Stimulated activated effector memory CD8-positive, alpha-beta T cell treated with anti-CD3 and anti-CD28 coated beads, Interleukin-12 subunit alpha, Interleukin-12 subunit beta, amount 100 ng/mL, for 72 hours (primary cell): Measurements from ENCODE around the gene CARD9.

Experiments
- ATAC-seq: fragments of 150-1000 bp; cut with Tn5 transposase; 2 replicates; pipeline ENCODE4 v1.10.0; 2021
- DNase-seq, 2 donors: peaks; one replicate each; pipeline ENCODE4 v3.0.0; 2021 to 2022; ENCODE audit warnings: low spot score in 2 of 2
- H3K27ac Mint-ChIP-seq: one replicate; pipeline ENCODE4 v1.8.0; 2022; ENCODE audit warnings: mild to moderate bottlenecking, mixed read lengths
- H3K36me3 Mint-ChIP-seq: one replicate; pipeline ENCODE4 v1.8.0; 2022; ENCODE audit warnings: mild to moderate bottlenecking, mixed read lengths
- H3K4me1 Mint-ChIP-seq: one replicate; pipeline ENCODE4 v1.8.0; 2022; ENCODE audit warnings: mixed read lengths
- H3K4me3 Mint-ChIP-seq: one replicate; pipeline ENCODE4 v1.8.0; 2022; ENCODE audit warnings: mild to moderate bottlenecking, mixed read lengths
- H3K9me3 Mint-ChIP-seq: one replicate; pipeline ENCODE4 v1.8.0; 2022; ENCODE audit warnings: mixed read lengths

Gene CARD9

DNA sequence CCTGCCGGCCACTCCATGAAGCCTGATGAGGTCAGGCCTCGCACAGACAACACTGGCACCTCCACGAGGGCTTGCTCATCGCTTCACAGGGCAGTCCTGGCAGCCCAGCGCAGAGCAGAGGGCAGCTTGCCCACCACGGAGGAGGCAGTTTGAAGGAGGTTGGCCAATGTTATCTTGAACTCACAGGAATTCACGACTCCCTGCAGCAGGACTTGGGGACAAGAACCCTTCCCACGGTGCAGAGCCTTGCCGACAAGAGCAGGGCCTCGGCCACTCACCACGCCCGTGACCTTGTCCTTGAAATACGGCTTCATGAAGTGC lies 21.5 kb upstream of the CARD9 start:
- no peak for DNase-seq
- Mint-ChIP-seq H3K9me3 (no peaks in the 10 kb centered on the region), H3K4me3 (no peak overlapping the region), H3K4me1 (peaks cover 22% of the 10 kb centered on the region), H3K27ac (no peak overlapping the region), H3K36me3 (peaks cover 88% of the 10 kb centered on the region)
- ATAC-seq = no peak

DNA sequence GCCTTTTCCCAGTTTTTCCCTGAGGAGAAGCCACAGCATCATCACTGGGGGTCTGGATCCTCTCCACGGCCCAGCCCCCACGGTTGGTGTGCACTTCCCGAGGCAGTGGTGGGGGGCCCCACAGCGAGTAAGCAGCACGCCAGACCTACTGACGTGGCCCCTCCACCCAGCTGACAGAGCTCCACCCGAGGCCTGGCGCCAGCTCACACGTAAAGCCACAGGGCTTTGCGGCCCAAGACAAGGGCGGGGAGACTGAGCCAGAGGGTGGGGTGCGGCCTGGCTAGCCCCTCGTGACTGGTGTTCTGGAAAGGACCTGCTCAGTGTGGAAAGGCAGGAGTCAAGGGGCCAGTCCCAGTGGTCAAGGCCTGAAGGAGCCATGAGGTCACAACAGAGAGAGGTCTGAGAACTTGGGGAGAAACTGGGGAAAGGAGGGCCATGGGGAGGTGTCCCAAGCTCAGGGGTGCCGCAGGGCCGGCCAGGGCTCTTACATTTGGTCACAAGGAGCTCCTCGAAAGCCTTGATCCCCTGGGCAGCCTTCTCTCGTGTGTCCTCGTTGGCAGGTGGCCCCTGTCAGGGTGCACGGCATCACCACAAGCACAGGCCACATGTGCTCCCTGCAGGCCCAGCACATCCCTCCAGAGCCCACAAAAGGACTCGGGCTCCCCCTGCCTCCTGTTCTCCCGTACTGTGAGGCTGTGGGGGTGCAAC lies 21.0 kb upstream of the CARD9 start:
- ATAC-seq = no peak
- Mint-ChIP-seq H3K36me3 (peaks cover 93% of the 10 kb centered on the region), H3K4me1 (peaks cover 22% of the 10 kb centered on the region), H3K9me3 (no peaks in the 10 kb centered on the region), H3K4me3 (no peak overlapping the region), H3K27ac (no peak overlapping the region)
- DNase-seq = no peak

DNA sequence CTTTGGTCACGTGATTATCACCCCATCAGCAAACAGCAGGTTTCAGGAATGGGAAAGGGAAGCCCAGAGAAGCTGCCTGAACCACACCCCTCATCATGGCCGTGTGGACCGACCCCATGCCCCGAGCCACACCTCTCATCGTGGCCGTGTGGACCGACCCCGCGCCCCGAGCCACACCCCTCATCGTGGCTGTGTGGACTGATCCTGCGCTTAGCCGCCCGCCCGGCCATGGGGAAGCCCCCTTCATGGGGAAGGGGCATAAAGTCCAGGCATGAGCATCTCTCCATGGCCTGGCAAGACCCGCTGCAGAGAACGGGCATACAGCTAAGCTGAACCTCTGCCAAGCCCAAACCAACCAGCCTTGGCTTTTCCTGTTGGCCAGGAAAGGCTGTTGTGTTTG lies 20.1 kb upstream of the CARD9 start:
- H3K4me3 Mint-ChIP-seq = no peak overlapping the region
- DNase-seq (no peak), ATAC-seq (no peak)
- H3K27ac Mint-ChIP-seq = no peak overlapping the region
- no peaks in the 10 kb centered on the region for H3K9me3 Mint-ChIP-seq
- H3K36me3 Mint-ChIP-seq = peaks cover 93% of the 10 kb centered on the region
- peaks cover 13% of the 10 kb centered on the region for H3K4me1 Mint-ChIP-seq

DNA sequence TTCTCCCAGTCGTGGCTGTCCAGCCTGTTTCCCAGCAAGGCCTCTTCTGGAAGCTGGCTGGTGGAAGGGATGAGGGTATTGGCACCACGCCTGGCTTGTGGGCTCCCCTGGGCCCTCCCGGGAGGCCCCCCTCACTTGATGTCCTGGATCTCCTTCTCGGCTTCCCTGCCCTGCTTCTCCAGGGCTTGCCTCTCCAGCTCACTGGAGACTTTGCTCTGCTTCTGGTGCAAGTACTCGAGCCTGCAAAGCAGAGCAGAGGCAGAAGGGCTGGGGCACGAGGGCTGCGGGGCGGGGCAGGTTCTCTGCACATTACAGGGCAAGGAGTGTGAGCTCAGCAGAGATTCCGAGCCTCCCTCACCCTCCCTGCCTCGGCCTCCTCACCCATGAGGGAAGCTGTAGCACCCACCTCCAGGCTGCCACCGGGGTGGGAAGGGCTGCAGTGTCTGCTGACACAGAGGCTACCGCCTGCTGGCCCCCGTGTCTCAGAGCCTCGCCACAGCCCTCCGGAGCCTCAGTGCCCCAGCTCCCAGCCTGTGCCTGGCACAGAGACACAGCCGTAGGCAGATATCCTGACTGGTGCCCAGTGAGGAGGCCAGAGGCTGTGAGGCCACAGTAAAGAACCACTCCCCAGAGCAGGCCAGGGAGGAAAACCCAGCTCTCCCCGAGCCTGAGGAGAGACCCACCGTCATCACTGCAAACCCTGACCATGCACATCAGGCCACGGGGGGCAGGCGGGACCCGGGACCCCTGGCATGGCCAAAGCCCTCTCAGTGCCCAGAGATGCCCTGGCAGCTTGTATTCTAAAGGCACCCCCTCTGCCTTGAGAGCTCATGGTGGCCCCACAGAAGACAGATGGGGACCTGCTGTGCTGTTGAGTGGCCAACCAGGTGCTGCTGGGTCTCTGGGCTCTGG lies 19.3 kb upstream of the CARD9 start:
- Mint-ChIP-seq H3K4me3 (no peak overlapping the region), H3K9me3 (no peaks in the 10 kb centered on the region), H3K27ac (no peak overlapping the region), H3K36me3 (peaks cover 93% of the 10 kb centered on the region), H3K4me1 (peaks cover 8% of the 10 kb centered on the region)
- DNase-seq = no peak
- ATAC-seq = peak; percentile 11

DNA sequence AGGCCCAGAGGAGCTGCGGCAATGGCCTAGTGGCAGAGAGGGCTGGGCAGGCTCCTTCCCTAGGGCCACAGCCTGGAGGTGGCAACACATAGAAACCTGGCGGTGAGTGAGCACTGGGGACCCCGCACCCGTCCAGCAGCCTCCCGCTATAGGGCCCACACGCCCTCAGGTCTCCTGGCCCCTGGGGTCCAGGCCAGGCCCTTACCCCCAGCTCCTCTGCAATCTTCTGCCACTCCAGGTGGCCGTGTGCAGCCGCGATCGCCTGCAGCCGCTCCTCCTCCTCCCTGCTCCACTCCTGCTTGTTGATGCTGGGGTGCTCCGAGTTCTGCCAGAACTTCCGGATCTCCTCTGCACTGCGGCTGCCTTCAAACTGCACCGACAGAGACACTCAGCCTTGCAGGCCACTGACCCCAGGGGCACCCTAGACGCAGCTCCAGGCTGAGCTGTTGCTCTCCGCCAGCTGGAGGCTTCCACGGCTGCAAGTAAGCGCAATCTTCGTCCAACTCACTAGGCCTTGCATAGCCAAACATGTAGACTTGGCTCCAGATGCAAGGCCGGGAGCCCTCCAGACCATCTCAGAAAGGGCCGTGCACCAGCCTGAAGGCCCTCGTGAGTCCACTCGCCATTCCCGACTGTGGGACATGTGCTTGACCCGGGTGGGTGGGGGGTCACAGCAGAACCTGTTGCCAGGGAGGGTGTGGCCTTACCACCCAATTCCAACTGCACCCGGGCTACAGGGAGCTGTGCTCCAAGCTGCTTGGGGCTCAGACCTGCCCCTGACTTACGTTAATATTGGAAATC lies 18.5 kb upstream of the CARD9 start:
- peaks cover 3% of the 10 kb centered on the region for H3K4me1 Mint-ChIP-seq
- DNase-seq = no peak
- no peak overlapping the region for H3K27ac Mint-ChIP-seq
- peaks cover 93% of the 10 kb centered on the region for H3K36me3 Mint-ChIP-seq
- ATAC-seq = peak; percentile 6
- H3K4me3 Mint-ChIP-seq = no peak overlapping the region
- no peaks in the 10 kb centered on the region for H3K9me3 Mint-ChIP-seq

DNA sequence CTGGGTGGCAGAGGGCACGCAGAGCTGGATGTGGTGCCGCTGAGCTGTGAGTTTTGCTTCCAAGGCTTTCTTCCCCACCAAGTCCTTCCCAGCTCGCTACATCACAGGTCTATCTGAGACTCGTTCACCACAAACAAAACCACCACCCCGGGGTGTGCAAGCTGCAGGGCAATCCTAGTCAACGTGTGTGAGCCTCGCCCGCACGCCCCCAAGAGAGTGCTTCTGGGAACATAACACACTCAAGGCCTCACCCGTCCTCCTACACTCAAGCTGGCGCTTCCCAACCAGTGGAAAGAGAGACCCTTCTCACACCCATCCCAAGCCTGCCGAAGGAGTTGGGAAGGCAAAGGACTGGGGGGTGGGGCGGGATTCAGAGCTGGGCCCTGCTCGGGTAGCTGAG lies 15.9 kb upstream of the CARD9 start:
- no peak overlapping the region for H3K4me3 Mint-ChIP-seq
- DNase-seq (no peak), ATAC-seq (no peak)
- H3K4me1 Mint-ChIP-seq = peaks cover 25% of the 10 kb centered on the region
- no peaks in the 10 kb centered on the region for H3K9me3 Mint-ChIP-seq
- H3K27ac Mint-ChIP-seq = no peak overlapping the region
- H3K36me3 Mint-ChIP-seq = peaks cover 93% of the 10 kb centered on the region

DNA sequence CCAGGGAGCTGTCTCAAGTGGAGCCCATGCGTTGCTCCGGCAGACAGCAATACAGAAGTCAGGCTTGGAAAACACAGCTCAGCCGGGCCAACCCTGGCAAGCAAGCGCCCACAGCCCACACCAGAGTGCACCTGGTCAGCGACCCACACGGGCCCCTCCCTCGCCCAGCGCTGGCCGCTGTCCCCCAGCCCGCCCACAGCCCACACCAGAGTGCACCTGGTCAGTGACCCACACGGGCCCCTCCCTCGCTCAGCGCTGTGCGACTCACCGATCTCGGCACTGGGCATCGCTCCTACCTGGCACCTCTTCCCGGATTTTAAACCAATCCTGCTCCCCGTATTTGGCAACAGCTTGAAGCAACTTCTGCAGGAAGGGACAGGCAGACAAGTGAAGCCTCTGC lies 13.7 kb upstream of the CARD9 start:
- Mint-ChIP-seq H3K9me3 (no peaks in the 10 kb centered on the region), H3K36me3 (peaks cover 96% of the 10 kb centered on the region), H3K27ac (no peak overlapping the region), H3K4me1 (peaks cover 26% of the 10 kb centered on the region), H3K4me3 (no peak overlapping the region)
- DNase-seq (no peak), ATAC-seq (no peak)

DNA sequence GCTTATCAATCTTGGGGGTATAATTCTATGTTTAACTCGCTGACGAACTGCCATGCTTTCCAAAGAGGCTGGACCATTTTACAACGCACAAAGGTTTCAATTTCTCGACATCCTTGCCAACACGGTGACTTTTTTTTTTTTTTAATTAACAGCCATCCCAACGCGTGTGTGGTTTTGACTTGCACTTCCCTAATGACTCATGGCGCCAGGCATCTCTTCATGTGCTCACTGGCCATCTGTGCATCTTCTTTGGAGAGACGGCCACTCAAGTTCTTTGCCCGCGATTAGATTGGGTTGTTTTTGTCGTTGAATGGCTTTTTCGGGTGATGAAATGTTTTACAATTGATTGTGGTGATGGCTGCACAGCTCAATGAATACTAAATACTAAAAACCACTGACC lies 12.5 kb upstream of the CARD9 start:
- peak; percentile 44 for ATAC-seq
- DNase-seq = peak in 1 of 2 donors; percentile 67
- Mint-ChIP-seq H3K4me1 (peaks cover 26% of the 10 kb centered on the region), H3K36me3 (peaks cover 92% of the 10 kb centered on the region), H3K27ac (peak overlapping the region; percentile 40), H3K9me3 (no peaks in the 10 kb centered on the region), H3K4me3 (peak overlapping the region; percentile 34)

DNA sequence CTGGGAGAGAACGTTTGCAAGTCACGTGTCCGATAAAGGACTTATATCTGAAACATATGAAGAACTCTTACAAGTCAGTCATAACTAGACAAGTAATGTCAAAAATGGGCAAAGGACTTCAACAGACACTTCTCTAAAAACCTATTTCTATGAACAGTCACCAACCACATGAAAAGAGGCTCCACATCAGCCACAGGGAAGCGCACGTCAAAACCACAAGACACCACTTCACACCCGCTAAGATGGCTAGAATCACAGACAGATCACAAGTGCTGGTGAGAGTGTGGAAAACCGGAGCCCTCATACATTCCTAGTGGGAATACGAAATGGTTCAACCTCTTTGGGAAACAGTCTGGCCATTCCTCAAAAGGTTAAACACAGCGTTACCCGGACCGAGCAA lies 11.5 kb upstream of the CARD9 start:
- Mint-ChIP-seq H3K4me1 (peaks cover 26% of the 10 kb centered on the region), H3K4me3 (peak overlapping the region; percentile 14), H3K36me3 (peaks cover 88% of the 10 kb centered on the region), H3K27ac (peak overlapping the region; percentile 40), H3K9me3 (no peaks in the 10 kb centered on the region)
- DNase-seq = peak in 1 of 2 donors; percentile 68
- peak; percentile 91 for ATAC-seq

DNA sequence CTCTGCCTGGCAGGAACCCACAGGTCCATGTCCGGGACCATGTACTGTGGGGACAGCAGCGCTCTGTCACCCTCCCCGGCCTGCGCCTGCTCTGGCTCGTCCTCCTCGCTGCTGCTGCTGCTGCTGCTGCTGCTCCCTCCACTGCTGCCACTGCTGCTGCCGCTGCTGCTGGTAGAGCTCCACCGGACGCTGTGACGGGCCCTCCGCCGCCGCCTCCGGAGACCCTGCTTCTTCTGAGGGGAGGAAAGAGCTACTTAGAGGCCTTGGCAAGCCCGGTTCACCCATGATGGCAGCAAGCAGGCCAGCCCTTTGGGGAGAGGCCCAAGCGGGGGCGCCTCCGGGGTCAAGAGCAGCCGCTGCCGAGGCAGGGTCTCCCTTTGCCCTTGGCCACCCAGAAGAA lies 10.0 kb upstream of the CARD9 start:
- no peaks in the 10 kb centered on the region for H3K9me3 Mint-ChIP-seq
- H3K36me3 Mint-ChIP-seq = peaks cover 72% of the 10 kb centered on the region

DNA sequence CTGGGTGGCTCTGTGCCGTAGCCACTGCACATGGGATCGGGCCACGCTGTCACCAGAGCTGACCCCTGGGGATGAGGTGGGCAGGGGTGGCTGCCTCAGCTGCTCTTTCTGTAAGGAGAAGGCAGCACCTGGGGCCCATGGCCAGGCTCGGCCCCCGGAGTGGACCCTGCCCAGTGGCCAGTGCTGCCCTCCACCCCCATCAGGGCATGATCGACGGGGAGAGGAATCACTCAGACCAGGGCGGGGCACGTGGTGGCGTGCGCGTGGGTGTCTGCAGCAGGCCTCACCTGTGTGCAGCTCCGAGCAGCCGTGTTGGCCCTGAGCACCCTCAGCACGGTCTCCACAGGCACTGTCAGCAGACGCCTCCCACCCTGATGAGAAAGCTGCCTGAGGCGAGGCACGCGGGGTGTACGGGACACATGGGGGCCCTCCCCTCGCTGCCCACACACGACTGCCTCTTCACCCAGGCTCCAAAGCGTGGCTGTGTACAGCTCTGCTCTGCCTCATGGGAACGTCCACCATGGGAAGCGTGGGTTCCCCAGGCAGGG lies 8.6 kb upstream of the CARD9 start:
- Mint-ChIP-seq H3K27ac (no peak overlapping the region), H3K4me3 (no peak overlapping the region), H3K36me3 (peaks cover 58% of the 10 kb centered on the region), H3K4me1 (peaks cover 26% of the 10 kb centered on the region), H3K9me3 (no peaks in the 10 kb centered on the region)
- ATAC-seq (no peak), DNase-seq (no peak)

More for the DNA sequence above, 10.0 kb upstream of the CARD9 start:
- Mint-ChIP-seq H3K27ac (no peak overlapping the region), H3K4me1 (peaks cover 26% of the 10 kb centered on the region), H3K4me3 (no peak overlapping the region)
- ATAC-seq = no peak
- DNase-seq = no peak

DNA sequence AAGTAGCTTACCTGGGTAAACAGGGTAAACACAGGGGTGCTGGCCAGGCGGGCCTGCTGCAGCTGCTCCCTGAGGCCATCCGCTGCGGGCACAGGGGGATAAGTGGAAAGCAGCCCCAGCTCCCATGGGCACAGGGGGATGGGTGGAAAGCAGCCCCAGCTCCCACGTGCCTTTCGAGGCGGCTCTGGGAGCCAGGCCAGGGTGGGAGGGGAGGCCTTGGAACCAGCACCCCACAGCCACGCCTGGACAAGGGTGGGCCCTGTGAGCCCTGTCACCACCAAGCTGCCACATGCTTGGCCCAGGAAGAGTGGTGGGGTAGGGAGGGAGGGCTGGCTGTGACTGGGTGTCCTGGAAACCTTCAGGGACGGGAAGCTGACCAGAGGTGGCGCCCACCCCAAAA lies 7.8 kb upstream of the CARD9 start:
- no peak overlapping the region for H3K4me3 Mint-ChIP-seq
- no peak for ATAC-seq
- H3K27ac Mint-ChIP-seq = no peak overlapping the region
- H3K36me3 Mint-ChIP-seq = peaks cover 56% of the 10 kb centered on the region
- DNase-seq = no peak
- peaks cover 20% of the 10 kb centered on the region for H3K4me1 Mint-ChIP-seq
- H3K9me3 Mint-ChIP-seq = no peaks in the 10 kb centered on the region

DNA sequence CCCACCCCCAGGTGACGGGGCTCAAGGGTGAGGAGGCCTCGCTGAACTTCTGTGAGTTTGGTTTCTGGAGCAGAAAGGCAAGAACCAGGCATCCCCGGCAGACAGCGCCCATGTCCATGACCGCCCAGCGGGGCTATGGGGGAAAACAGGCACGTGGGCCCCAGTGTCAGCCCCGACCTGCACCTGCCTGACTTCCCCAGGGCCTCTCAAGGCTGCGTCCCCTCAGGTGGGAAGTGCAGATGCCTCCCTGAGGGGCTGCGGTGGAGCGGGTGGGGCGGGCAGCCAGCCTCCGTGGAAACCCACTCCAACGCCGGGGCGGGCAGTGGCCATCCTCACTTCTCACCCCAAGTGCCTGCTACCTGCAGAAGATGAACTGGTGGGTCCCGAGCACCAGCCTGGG lies 6.9 kb upstream of the CARD9 start:
- H3K27ac Mint-ChIP-seq = no peak overlapping the region
- peaks cover 10% of the 10 kb centered on the region for H3K4me1 Mint-ChIP-seq
- no peak for ATAC-seq
- DNase-seq = no peak
- H3K9me3 Mint-ChIP-seq = no peaks in the 10 kb centered on the region
- no peak overlapping the region for H3K4me3 Mint-ChIP-seq
- peaks cover 54% of the 10 kb centered on the region for H3K36me3 Mint-ChIP-seq

DNA sequence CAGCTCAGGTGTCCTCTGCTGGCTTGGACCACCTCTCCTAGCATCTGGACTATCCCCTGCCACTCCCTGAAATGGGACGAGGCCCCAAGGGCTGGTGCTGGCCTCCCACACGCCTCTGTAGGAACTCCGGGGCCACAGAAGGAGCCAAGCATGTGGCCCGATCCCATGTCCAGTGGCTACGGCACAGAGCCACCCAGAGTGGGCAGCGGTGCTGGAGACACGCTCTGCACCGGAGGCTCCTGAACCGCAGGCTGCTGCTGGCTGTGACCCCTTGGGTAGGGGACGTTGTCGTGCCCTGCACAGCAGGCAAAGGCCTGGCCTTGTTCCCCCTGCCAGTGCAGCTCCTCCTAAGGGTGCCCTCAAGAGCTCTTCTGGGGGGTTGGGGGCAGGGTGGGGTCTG lies 6.4 kb upstream of the CARD9 start:
- Mint-ChIP-seq H3K27ac (no peak overlapping the region), H3K4me1 (peaks cover 5% of the 10 kb centered on the region), H3K4me3 (no peak overlapping the region), H3K9me3 (no peaks in the 10 kb centered on the region), H3K36me3 (peaks cover 50% of the 10 kb centered on the region)
- ATAC-seq (no peak), DNase-seq (no peak)

DNA sequence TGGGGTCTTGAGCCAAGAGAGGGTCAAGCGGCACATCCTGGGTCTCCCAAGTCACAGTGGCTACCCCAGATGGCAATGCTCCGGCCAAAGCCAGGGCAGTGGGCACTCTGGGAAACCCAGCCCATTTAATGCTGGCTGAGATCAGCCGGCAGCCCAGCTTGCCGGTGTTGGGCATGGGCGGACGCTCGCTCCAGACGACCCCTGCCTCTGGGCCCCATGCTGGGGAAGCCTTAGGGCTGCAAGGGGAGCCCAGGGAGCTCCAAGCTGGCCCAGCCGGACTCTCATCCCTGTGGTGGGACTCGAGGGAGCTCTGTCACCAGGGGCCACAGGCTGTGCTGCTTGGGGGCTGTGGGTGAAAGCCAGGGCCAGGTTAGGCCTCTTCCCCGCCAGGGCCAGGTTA lies 5.9 kb upstream of the CARD9 start:
- ATAC-seq (no peak), DNase-seq (no peak)
- H3K9me3 Mint-ChIP-seq = no peaks in the 10 kb centered on the region
- no peak overlapping the region for H3K27ac Mint-ChIP-seq
- H3K4me3 Mint-ChIP-seq = no peak overlapping the region
- H3K36me3 Mint-ChIP-seq = peaks cover 45% of the 10 kb centered on the region
- H3K4me1 Mint-ChIP-seq = peaks cover under 1% of the 10 kb centered on the region
